ENCODE measurements around the gene CORO2B. TPM values are rescaled to one million over a fixed set of nuclear protein-coding genes. Genes with fewer than 3 reads are reported as not detected.
"Not testable (repeated sequence)": the region's sequence is repeated elsewhere in the genome, so short reads cannot be mapped to it uniquely, and the experiment has no call there.

Gene CORO2B
- polyA plus RNA-seq, 3 donors: 0.03 TPM; not detected in 2

GRCh38 chr15:68679961-68680371 is 101.2 kb downstream of the CORO2B start:
- TF ChIP-seq CTCF (IDR thresholded peaks at IDR 0.05): no peak
- Mint-ChIP-seq H3K36me3 (no peaks in the 10 kb centered on the region), H3K27ac (no peak overlapping the region)

GRCh38 chr15:68680756-68681155 is 102.0 kb downstream of the CORO2B start:
- WGBS (ENCODE audit: insufficient coverage): 60% methylated on average over 1 of the region's 10 CpGs
- H3K9ac ChIP-seq (ENCODE audit: insufficient read depth, low read length, poor library complexity, severe bottlenecking); H3K36me3 ChIP-seq (replicated peaks in 1 of 2; ENCODE audit: control insufficient read depth in 1 of 2, insufficient read depth in 2 of 2, low read length in 2 of 2); H3K9me3 Mint-ChIP-seq; H3K4me3 ChIP-seq (replicated peaks in 1 of 3; ENCODE audit: low read depth in 2 of 3, low read length in 3 of 3); H3K27ac Mint-ChIP-seq; intact Hi-C loops (cut with micrococcal nuclease); H3K36me3 Mint-ChIP-seq; H3K4me2 ChIP-seq (replicated peaks; ENCODE audit: extremely low read depth, low read length, poor library complexity, severe bottlenecking); DNase-seq; H3K27ac ChIP-seq (ENCODE audit: low read depth in 1 of 2, low read length in 2 of 2); H3K9me3 ChIP-seq (replicated peaks in 1 of 2; ENCODE audit: control insufficient read depth in 1 of 2, insufficient read depth in 1 of 2, low read length in 2 of 2); H2AFZ ChIP-seq (ENCODE audit: insufficient read depth, low read depth, low read length, poor library complexity, severe bottlenecking); H3K79me2 ChIP-seq (ENCODE audit: insufficient read depth, low read length); H3K4me3 Mint-ChIP-seq; H3K27me3 ChIP-seq (ENCODE audit: control insufficient read depth in 2 of 2, insufficient read depth in 2 of 2, low read length in 2 of 2); H4K20me1 ChIP-seq (ENCODE audit: insufficient read depth, low read length); H3K4me1 ChIP-seq (ENCODE audit: control insufficient read depth in 1 of 2, insufficient read depth in 2 of 2, low read length in 2 of 2); H3K27me3 Mint-ChIP-seq (ENCODE audit: low read depth in 3 of 3): not testable (repeated sequence)
- H3K4me1 Mint-ChIP-seq: peaks cover 16% of the 10 kb centered on the region

More at GRCh38 chr15:68679961-68680371, 101.2 kb downstream of the CORO2B start:
- Histone ChIP-seq H3K27ac (ENCODE audit: low read depth in 1 of 2, low read length in 2 of 2) (no peak overlapping the region), H3K4me2 (replicated peaks; ENCODE audit: extremely low read depth, low read length, poor library complexity, severe bottlenecking) (no peak overlapping the region), H3K36me3 (replicated peaks in 1 of 2; ENCODE audit: control insufficient read depth in 1 of 2, insufficient read depth in 2 of 2, low read length in 2 of 2) (no peaks in the 10 kb centered on the region), H3K9me3 (replicated peaks in 1 of 2; ENCODE audit: control insufficient read depth in 1 of 2, insufficient read depth in 1 of 2, low read length in 2 of 2) (no peaks in the 10 kb centered on the region), H4K20me1 (ENCODE audit: insufficient read depth, low read length) (no peaks in the 10 kb centered on the region), H3K79me2 (ENCODE audit: insufficient read depth, low read length) (no peaks in the 10 kb centered on the region), H2AFZ (ENCODE audit: insufficient read depth, low read depth, low read length, poor library complexity, severe bottlenecking) (no peak overlapping the region), H3K4me1 (ENCODE audit: control insufficient read depth in 1 of 2, insufficient read depth in 2 of 2, low read length in 2 of 2) (peaks cover 7 to 13% of the 10 kb centered on the region in 2 donors), H3K27me3 (ENCODE audit: control insufficient read depth in 2 of 2, insufficient read depth in 2 of 2, low read length in 2 of 2) (no peaks in the 10 kb centered on the region), H3K9ac (ENCODE audit: insufficient read depth, low read length, poor library complexity, severe bottlenecking) (no peak overlapping the region), H3K4me3 (replicated peaks in 1 of 3; ENCODE audit: low read depth in 2 of 3, low read length in 3 of 3) (no peak overlapping the region)
- Mint-ChIP-seq H3K27me3 (ENCODE audit: low read depth in 3 of 3) (peaks cover 0 to 9% (median 2%) of the 10 kb centered on the region in 3 donors), H3K4me3 (no peak overlapping the region), H3K9me3 (peaks cover 0 to 5% (median 1%) of the 10 kb centered on the region in 7 donors), H3K4me1 (peaks cover 24% of the 10 kb centered on the region)
- no peak for DNase-seq
- intact Hi-C loops (cut with micrococcal nuclease): no loop called here
- 100% methylated on average over 2 of the region's 4 CpGs for WGBS (ENCODE audit: insufficient coverage)

Data from CD14-positive monocyte (primary cell).